Loucy (cell line): ENCODE data around the gene CHERP.

ENCODE experiments used
- H2AFZ ChIP-seq: fragments of 200-600 bp; sonication (generic); 2 replicates; pipeline ENCODE4 v1.6.0; 2016; ENCODE audit warnings: antibody characterized with exemption, mild to moderate bottlenecking, low read length, moderate library complexity
- H3F3A ChIP-seq: fragments of 200-600 bp; 2 replicates; pipeline ENCODE4 v1.6.0; 2016; ENCODE audit warnings: antibody characterized with exemption, low read depth, mild to moderate bottlenecking
- H3K27me3 ChIP-seq: fragments of 200-600 bp; sonication (generic); 2 replicates; pipeline ENCODE4 v1.6.1; 2014; ENCODE audit warnings: low read length, mild to moderate bottlenecking; ENCODE audit not compliant: insufficient read depth, poor library complexity, severe bottlenecking
- H3K36me3 ChIP-seq: fragments of 200-600 bp; sonication (generic); 2 replicates; pipeline ENCODE4 v1.6.1; 2016; ENCODE audit warnings: low read length; ENCODE audit not compliant: insufficient read depth
- H3K4me1 ChIP-seq: fragments of 200-600 bp; sonication (generic); 2 replicates; pipeline ENCODE4 v1.5.1; 2014; ENCODE audit warnings: low read length, mild to moderate bottlenecking; ENCODE audit not compliant: insufficient read depth, poor library complexity, severe bottlenecking
- H3K4me2 ChIP-seq: fragments of 200-600 bp; sonication (generic); 2 replicates; pipeline ENCODE4 v1.6.0; 2014; ENCODE audit warnings: antibody characterized with exemption, low read length, low read depth, mild to moderate bottlenecking; ENCODE audit not compliant: poor library complexity, severe bottlenecking
- H3K4me3 ChIP-seq: fragments of 200-600 bp; sonication (generic); 2 replicates; pipeline ENCODE4 v1.5.1; 2014; ENCODE audit warnings: low read length, mild to moderate bottlenecking, mixed read lengths; ENCODE audit not compliant: poor library complexity, severe bottlenecking
- H3K79me2 ChIP-seq: fragments of 200-600 bp; sonication (generic); 2 replicates; pipeline ENCODE4 v1.6.1; 2014; ENCODE audit warnings: low read length; ENCODE audit not compliant: insufficient read depth
- H3K9ac ChIP-seq: fragments of 200-600 bp; sonication (generic); 2 replicates; pipeline ENCODE4 v1.6.0; 2014; ENCODE audit warnings: mild to moderate bottlenecking, low read depth, low read length, moderate library complexity; ENCODE audit not compliant: poor library complexity, severe bottlenecking
- H3K9me2 ChIP-seq: fragments of 200-600 bp; sonication (generic); replicated peaks from 2 replicates; pipeline ENCODE4 v1.6.1; 2016; ENCODE audit warnings: low read depth, low read length, mixed read lengths
- H3K9me3 ChIP-seq: fragments of 200-600 bp; sonication (generic); 2 replicates; pipeline ENCODE4 v1.6.1; 2014; ENCODE audit warnings: mild to moderate bottlenecking, antibody characterized with exemption, low read length, low read depth; ENCODE audit not compliant: insufficient read depth
- H4K20me1 ChIP-seq: fragments of 200-600 bp; sonication (generic); 2 replicates; pipeline ENCODE4 v1.6.0; 2014; ENCODE audit warnings: antibody characterized with exemption, low read length, mild to moderate bottlenecking; ENCODE audit not compliant: insufficient read depth, poor library complexity, severe bottlenecking
- EZH2phosphoT487 ChIP-seq: fragments of 200-600 bp; IDR thresholded peaks from 2 replicates; pipeline ENCODE4 v1.6.1; 2018; ENCODE audit warnings: antibody characterized with exemption, mild to moderate bottlenecking, moderate library complexity, borderline replicate concordance
- TF ChIP-seq, protein P1 (sequence below): fragments of 200-600 bp; sonication (generic); conservative IDR thresholded peaks from 2 replicates; pipeline ENCODE4 v1.5.1; 2014; ENCODE audit warnings: mild to moderate bottlenecking, antibody characterized with exemption, low read length

CHERP gene

DNA sequence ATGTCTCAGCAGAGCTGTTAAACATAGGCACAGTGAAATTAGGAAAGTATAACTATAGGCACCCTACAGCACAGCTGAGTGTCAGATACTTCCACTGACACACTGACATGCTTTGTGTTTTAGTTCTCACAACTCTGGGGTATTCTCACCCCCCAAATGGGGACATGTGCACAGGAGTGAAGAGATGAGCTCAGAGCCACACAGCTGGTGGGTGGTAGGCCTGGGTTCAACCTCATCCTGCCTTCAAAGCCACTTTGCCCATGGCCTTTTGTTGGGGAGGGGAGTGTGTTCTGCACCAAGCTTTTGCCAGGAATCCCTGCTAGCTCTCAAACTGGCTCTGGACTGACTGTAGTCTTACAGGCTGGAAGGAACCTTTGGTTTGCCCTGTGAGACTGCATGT is 31.7 kb upstream of the CHERP start:
- peaks cover 94% of the 10 kb centered on the region for H3K79me2 ChIP-seq
- peak overlapping the region; percentile 93 for H3K4me3 ChIP-seq
- no peaks in the 10 kb centered on the region for H3F3A ChIP-seq
- peaks cover 43% of the 10 kb centered on the region; the same call in 1 of the 2 replicates for H3K36me3 ChIP-seq
- H3K4me2 ChIP-seq: peak overlapping the region; percentile 97
- no peaks in the 10 kb centered on the region for H3K9me2 ChIP-seq
- TF ChIP-seq EZH2phosphoT487: no peak
- TF ChIP-seq, protein P1, sequence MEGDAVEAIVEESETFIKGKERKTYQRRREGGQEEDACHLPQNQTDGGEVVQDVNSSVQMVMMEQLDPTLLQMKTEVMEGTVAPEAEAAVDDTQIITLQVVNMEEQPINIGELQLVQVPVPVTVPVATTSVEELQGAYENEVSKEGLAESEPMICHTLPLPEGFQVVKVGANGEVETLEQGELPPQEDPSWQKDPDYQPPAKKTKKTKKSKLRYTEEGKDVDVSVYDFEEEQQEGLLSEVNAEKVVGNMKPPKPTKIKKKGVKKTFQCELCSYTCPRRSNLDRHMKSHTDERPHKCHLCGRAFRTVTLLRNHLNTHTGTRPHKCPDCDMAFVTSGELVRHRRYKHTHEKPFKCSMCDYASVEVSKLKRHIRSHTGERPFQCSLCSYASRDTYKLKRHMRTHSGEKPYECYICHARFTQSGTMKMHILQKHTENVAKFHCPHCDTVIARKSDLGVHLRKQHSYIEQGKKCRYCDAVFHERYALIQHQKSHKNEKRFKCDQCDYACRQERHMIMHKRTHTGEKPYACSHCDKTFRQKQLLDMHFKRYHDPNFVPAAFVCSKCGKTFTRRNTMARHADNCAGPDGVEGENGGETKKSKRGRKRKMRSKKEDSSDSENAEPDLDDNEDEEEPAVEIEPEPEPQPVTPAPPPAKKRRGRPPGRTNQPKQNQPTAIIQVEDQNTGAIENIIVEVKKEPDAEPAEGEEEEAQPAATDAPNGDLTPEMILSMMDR: no peak
- peaks cover 38% of the 10 kb centered on the region for H4K20me1 ChIP-seq
- no peaks in the 10 kb centered on the region for H3K9me3 ChIP-seq
- H3K9ac ChIP-seq: peak overlapping the region; percentile 89
- peaks cover 39% of the 10 kb centered on the region for H3K4me1 ChIP-seq
- no peak overlapping the region for H2AFZ ChIP-seq
- H3K27me3 ChIP-seq: no peaks in the 10 kb centered on the region

DNA sequence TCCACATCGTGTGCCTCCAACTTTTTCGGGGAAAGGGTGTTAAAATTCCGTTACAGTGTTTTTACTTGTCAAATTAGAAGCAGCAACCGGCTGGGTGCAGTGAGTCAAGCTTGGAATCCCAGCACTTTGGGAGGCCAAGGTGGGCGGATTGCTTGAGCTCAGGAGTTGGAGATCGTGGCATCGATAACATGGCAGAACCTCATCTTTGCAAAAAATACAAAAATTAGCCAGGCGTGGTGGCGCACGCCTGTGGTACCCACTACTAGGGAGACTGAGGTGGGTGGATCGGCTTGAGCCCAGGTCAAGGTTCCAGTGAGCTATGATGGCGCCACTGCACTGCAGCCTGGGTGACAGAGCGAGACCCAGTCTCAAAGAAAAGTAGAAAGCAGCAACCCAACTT is 31.1 kb upstream of the CHERP start:
- TF ChIP-seq, protein P1: no peak
- TF ChIP-seq EZH2phosphoT487: no peak
- H3K9me2 ChIP-seq: no peaks in the 10 kb centered on the region
- H3K4me2 ChIP-seq: peak overlapping the region; percentile 97
- no peak overlapping the region for H2AFZ ChIP-seq
- peaks cover 94% of the 10 kb centered on the region for H3K79me2 ChIP-seq
- no peaks in the 10 kb centered on the region for H3K27me3 ChIP-seq
- H3K4me1 ChIP-seq: peaks cover 39% of the 10 kb centered on the region
- H3K36me3 ChIP-seq: peaks cover 40% of the 10 kb centered on the region; the same call in 1 of the 2 replicates
- peak overlapping the region; percentile 89 for H3K9ac ChIP-seq
- H3K9me3 ChIP-seq: no peaks in the 10 kb centered on the region
- H3K4me3 ChIP-seq: peak overlapping the region; percentile 93
- peaks cover 35% of the 10 kb centered on the region for H4K20me1 ChIP-seq
- no peaks in the 10 kb centered on the region for H3F3A ChIP-seq

DNA sequence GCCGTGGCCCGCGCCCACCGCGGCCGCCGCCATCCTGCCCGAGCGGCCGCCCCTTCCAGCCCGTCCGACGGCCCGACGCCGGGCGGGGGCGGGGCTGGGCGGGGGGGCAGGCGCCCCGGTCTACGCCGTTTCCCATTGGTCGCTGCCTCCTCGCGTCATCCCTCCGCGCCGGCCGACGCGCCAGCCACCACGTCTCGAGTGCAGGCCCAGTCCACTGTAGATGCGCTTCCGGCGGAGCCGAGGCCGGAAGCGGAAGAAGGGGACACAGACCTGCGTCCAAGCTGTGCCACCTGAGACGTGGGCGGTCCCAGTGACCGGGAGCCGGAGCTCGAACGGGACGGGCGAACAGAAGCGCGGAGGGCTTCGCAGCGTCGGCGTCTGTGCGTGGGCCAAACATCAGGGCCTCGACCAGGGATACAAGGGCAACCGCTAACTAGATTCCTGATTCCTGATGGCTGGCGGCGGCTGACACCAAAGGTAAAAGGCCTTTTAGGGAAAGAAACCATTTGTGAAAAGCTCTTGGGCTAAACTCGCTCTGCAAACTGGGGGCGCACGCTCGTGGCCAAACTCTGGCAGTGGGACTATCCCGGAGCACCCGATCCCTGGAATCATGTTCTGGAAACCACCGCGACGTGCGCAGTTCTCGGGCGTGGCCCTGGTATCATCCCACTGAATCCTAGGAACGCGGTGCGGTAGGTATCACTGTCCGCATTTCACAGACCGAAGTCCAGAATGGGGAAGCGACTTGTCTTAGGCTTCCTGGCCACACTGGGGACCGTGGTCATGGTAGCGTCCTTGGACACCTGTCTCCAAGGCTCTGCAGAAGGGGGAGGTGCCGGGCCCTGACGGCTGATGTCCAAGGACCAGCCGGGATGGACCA is 30.3 kb upstream of the CHERP start, which contains the start of gene SLC35E1:
SLC35E1 (minus strand) TSS at position 84 of the 880 bp plus-strand sequence; CDS start at position 33, 51 bp downstream.
- H3K36me3 ChIP-seq: peaks cover 37% of the 10 kb centered on the region; the same call in 1 of the 2 replicates
- peak within 1 kb of the TSS; percentile 97 for H3K4me2 ChIP-seq
- TF ChIP-seq, protein P1: no peak
- TF ChIP-seq EZH2phosphoT487: no peak
- no peaks in the 10 kb centered on the region for H3K9me3 ChIP-seq
- peaks cover 32% of the 10 kb centered on the region for H4K20me1 ChIP-seq
- peaks cover 39% of the 10 kb centered on the region for H3K4me1 ChIP-seq
- peaks cover 93% of the 10 kb centered on the region for H3K79me2 ChIP-seq
- peak within 1 kb of the TSS; percentile 87 for H2AFZ ChIP-seq
- no peaks in the 10 kb centered on the region for H3K9me2 ChIP-seq
- H3K4me3 ChIP-seq: peak within 1 kb of the TSS; percentile 93
- no peaks in the 10 kb centered on the region for H3K27me3 ChIP-seq
- 0 out of 2 replicates have a peak, but pooled peaks cover under 1% of the 10 kb centered on the region for H3F3A ChIP-seq
- H3K9ac ChIP-seq: peak within 1 kb of the TSS; percentile 89
